HUDEP-2 (cell line): ENCODE measurements around the gene ST6GALNAC1.

Experiments
- DNase-seq, 76 experiments: peaks; one replicate each; lab custom pipeline; 2025; ENCODE audit not compliant: unreplicated experiment in 76 of 76; lab: John Stamatoyannopoulos, UW

The ST6GALNAC1 gene, protein sequence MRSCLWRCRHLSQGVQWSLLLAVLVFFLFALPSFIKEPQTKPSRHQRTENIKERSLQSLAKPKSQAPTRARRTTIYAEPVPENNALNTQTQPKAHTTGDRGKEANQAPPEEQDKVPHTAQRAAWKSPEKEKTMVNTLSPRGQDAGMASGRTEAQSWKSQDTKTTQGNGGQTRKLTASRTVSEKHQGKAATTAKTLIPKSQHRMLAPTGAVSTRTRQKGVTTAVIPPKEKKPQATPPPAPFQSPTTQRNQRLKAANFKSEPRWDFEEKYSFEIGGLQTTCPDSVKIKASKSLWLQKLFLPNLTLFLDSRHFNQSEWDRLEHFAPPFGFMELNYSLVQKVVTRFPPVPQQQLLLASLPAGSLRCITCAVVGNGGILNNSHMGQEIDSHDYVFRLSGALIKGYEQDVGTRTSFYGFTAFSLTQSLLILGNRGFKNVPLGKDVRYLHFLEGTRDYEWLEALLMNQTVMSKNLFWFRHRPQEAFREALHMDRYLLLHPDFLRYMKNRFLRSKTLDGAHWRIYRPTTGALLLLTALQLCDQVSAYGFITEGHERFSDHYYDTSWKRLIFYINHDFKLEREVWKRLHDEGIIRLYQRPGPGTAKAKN

DNA sequence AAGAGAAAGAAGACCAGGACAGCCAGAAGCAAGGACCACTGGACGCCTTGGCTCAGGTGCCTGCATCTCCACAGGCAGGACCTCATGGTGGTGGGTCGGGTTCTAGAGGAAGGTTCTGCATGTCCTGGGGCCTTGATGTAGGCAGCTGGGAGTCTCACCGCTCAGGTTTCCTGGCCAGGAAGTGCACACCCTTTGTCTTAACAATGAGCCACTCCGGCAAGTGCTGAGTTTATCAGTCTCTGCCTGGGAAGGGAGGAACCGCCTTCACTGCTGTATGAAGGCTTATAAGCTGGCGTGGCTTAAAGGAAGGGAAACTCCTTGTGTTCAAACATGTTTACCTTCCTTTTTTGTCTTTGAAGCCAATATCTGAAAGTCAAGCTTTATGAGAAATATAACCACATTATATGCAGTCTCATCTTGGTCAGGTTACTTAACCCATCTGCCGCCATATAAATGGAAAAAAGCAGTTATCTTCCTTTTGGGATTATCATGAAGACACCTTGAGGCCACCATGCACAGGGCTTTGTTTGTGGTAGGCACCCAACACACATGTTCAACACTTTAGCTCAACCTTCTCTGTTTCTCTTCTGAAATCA lies at the start of gene ST6GALNAC1:
Gene ST6GALNAC1, minus strand, starts transcription at position 205 of the 596 bp plus-strand sequence. Its CDS starts 119 bp downstream, at position 86.
- DNase-seq, result peak in 71 of 76 experiments; percentile 15 to 78 (median 59)

DNA sequence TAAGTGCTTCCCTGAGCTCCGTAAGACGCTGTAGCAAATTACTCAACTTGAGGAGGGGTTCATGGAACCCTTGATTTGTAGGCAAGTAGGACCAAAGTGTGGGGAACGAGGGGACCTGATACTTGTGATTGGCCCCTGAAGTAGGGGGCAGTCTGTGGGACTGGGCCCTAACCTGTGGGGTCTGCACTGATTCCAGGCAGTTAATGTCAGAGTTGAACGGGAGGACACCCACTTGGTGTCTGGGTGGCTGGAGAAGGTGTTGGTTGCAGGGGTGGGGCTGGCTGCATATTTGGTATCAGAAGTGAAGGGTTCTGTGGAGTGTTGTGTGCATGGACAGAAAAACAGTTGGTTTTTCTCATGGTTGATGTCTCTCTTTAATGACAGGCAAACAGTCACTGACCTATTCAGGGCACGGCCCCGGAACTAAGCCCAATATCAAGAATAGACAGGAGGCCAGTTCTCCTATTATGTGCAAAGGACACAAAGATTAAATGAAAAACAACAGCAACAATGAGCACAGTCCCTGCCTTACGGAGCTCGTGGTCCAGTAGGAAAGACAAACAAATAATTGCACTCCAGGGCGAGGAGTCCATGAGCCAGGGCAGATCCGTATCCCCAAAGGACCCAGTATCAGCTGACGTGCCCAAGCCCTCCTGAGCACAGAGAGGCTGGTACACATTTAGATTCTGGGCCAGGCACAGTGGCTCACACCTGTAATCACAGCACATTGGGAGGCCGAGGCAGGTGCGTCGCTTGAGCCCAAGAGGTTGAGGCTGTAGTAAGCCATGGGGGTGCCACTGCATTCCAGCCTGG lies 48.0 kb upstream of the ST6GALNAC1 start:
- no peak for DNase-seq

DNA sequence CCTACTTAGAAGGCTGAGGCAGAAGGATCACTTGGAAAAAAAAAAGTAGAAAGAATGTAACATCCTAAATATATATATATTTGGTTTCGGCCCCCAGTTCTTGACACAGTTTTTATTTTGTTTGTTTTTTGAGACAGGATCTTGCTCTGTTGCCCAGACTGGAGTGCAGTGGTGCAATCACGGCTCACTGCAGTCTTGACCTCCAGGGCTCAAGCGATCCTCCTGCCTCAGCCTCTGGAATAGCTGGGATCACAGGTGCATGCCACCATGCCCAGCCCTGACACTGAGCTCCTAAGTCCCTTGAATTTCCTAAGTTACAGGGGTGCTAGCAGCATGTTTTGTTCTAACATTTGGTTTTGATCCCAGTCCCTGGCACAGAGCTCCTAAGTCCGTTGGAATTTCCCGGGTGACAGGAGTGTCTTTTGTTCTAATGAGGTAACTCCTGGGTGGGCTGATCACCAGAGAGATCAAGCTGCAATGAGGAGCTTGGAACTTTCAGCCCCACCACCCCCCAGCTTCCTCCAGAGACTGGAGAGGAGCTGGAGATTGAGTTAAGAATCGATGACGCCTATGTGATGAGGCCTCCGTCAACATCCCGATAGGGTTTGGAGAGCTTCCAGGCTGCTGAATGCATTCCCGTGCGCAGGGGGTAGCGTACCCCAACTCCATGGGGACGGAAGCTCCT lies 47.2 kb upstream of the ST6GALNAC1 start:
- no peak for DNase-seq

DNA sequence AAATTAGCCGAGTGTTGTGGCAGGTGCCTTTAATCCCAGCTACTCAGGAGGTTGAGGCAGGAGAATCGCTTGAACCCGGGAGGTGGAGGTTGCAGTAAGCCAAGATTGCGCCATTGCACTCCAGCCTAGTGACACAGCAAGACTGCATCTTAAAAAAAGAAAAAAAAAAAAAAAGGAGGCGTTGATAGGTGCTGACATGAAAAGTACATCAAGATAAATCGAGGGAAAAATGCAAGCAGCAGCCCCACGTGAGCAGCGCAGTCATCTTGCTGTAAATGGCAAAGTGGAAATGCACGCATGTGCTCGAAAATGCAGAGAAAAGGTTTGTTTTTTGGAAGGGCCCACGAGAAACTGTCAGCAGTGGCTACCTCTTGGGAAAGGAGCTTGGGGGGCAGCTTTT lies 46.3 kb upstream of the ST6GALNAC1 start:
- DNase-seq, result no peak

DNA sequence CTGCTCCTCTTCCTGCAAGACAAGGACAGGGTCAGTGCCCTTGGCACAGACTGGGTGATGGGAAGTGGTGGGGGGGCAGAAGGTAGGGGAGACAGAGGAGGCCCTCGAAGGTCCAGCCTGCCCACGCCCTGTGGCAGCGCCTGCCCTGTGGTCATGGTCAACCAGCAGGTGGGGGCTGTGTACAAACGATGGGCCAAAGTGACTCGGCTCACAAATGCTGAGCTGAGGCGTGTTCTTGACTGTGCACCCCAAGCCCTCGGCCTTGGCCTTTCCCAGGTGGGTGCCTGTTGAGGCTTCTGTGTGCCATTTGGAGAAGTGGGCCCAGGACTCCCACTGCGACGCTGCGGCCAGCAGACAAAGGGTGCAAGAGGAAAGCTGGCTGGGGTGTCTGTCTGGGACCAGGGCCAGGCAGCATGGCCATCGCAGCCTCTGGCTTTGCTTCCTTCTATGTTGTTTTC lies 44.6 kb upstream of the ST6GALNAC1 start:
- DNase-seq, result no peak

DNA sequence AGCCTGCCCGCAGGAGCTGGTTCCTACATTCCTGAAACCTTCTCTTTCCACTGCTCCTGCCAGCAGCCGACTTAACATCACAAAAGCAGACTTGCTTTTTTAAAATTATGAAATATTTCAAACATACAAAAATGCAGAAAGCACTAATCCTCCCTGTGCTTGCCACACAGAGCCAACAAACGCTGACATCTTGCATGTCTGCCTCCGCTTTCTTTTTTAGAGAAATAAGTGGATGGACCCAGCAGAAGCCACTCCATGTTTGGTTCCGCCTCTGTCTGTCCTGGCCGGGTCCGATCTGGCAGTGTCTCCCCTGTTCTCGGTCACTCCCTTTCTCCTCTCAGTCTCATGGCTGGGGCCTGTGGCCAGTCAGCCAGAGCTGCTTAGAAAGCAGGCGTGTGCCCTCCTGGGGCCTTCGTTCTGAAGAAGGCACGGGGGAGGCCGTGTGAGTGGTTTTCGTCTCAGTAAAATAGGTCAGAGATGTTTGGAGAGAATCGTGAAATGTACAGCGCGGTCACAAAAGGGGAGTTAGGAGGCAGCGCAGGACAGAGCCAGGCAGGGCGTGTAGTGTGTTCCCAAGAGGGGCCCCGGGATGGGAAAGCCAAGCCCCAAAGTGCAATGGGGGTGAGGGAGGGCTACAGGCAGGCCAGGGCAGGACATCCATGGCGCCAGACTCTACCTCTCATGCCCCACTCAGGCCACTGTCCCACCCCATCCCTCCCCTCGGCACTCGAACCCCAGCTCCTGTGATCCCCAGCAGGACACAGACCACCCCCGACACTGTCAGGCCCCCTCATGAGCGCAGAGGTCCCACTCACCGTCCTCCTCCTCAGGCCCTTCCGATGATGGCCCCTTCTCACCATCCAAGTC lies 44.0 kb upstream of the ST6GALNAC1 start:
- no peak for DNase-seq

DNA sequence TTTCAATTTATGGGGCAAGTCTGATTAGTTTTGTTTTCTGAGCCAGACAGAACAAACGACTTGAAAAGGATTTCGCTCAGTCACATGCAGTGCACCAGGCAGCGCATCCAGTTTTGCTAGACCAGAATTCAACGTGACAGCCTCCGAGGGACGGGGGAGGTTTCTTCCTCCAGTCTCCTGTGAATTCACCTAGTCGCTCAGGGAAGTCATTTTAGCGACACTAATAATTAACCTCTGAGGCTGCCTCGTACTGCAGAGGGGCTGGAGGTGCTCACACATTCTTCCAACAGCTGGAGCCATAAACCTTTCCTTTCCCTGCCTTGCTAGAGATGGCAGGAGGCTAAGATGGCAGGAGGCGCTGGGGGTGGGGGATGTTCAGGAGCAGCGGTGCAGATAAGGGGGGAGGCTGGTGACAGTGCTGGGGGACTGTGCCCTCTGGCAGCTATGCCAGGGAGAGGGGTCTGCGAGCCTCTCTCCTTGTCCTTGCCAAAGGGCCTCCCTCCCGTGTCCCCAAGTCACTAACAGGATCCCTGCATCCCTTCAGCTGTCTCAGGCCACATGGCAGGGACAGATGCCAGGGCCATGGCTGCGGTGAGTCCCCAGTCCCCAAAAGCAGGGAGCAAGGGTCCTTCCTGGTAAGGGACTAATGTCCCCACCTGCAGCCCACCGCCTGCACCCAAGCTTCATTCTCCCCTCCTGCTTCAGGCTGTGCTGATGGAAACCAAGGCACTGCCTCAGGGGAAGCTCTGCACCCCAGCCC lies 43.2 kb upstream of the ST6GALNAC1 start:
- DNase-seq, result no peak

DNA sequence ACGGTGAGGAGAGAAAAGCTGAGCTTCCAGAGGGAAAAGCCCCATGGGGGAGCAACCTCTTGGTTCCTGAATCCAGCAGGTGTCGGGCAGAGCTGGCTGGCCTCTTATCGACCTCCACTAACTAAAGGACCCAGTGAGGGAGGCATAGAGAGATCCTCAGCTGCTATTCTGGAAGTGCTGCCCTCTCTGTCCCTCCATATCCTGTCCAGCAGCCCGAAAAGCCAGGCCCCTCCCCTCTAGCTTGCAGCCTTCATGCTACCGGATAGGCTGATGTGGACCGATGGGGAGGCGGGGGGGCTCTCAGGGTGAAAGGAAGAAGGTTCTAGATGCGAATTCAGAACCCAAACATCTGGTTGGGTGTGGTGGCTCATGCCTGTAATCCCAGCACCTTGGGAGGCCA lies 42.3 kb upstream of the ST6GALNAC1 start:
- no peak for DNase-seq

DNA sequence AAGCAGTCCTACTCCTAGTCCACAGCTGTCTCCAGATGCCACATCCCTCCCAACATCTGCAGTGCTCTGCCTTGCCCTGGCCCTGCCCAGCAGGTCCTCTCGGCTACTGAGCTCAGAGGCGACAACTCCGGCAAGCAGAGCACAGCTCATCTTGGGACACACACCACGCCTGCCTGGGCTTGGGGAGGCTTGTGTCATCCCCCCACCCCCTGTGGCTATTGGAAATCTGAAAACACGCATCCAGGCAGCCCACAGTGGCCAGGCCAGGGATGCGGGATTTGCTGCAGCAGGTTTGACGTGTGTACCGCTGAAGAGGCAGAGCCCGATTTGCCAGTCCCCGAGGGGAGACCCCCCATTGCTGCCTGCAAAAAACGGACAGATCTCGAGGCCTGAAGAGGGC lies 41.8 kb upstream of the ST6GALNAC1 start:
- no peak for DNase-seq

DNA sequence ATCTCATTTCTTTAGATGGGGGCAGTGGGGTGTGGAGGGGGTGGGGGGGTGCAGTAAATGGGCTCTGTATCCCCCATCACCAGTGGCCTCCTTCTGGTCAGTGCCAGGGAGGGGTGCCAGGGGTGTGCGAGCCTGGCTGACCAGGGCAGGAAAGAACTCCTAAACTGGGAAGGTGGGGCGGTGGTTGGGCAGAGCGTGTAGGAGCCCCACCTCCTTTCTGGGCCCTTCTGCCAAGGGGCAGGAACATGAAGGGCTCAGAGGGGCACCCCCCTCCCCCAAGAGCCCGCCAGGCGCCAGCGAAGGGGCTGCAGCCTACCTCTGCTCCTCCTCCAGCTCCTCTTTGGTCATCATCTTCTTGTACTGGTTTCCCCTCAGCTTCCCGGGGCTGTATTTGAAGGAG lies 41.2 kb upstream of the ST6GALNAC1 start:
- no peak for DNase-seq

DNA sequence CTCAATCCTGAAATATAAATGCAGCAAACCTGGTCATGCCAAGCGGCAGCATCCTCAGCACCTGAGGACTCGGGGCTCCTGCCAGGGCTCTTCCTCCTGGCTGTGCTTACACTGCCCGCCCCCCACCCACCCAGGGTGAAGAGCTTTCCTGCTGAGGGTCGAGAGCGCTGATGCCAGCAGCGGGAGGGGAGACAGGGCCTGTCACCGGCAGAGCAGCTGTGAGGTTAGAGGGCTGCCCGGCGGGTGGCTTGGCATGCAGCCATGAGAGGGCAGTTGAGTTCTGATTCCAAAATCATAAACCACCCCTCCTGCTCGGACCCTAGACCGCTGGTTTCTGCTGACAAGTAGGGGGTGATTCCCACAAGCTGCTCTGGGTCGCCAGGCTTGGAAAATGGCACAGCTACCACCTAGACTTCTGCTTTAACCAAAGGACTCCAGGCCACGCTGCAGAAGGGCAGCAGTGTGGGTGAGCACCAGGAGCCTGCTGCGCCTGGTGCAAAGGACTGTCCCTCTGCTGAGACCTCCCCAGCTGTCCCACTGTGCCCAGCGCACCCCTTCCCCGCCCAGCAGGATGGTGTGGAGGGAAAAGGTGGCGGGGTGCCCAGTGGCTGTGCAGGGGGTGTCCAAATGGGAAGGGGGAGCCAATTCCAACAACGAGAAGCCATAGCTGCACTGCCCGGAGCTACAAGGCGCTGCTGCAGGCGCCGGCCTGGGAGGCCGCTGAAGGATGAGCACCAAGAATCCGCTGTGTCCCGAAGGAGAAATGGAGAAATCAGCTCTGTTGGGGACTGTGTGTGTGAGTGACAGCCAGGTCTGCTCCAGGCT lies 40.6 kb upstream of the ST6GALNAC1 start:
- DNase-seq, result no peak

DNA sequence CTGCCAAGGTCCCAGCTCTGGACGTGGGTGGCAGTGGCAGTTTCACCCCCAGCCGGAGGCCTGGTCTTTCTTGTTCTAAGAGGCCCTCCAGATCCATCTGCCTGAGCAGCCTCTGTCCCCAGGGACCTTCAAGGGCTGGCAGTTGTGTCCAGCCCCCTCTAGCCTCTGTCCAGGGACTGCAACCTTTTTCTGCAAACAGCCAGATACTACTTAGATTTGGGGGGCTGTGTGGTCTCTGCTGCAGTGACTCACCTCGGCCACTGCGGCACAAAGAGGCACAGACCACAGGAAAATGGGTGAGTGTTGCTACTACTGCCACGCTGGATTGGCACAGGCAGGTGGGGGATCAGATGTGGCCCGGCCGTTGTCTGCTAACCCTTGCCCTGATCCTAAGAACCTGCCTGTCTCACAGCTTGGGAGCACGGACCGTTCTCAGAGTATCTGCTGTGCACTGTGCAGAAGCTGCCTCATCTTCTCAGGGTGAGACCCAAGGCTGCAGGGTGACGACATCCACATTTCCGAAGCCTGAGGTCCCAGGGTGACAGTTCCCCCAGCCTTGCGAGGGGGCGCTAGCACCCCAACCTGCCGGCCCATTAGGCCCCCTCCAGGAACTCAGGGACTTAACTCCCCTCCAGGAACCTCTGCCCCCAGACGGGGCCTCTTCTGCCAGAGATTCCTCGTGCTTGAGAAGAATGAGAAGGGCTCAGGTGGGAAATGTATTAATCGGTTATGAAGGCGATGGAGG lies 39.6 kb upstream of the ST6GALNAC1 start:
- DNase-seq, result no peak

DNA sequence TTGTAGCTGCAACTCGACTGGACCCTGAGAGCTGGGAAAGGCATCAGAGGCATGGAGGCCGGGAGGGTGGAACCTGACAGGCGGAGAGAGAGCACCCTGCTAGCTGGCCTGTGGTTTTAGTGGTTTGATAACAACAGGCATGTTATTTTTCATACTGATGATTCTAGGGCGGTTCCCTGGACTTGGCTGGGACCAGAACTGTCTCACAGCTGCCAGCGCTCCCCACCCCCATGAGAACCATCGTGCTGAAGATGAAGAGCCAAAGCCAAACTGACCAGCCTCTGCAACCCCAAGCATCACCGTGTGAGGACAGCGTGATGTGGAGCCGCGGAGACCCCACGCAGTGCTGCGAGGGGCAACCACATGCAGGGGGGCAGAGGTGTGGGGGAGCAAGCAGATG lies 38.7 kb upstream of the ST6GALNAC1 start:
- peak in 73 of 76 experiments; percentile 22 to 92 (median 74) for DNase-seq

DNA sequence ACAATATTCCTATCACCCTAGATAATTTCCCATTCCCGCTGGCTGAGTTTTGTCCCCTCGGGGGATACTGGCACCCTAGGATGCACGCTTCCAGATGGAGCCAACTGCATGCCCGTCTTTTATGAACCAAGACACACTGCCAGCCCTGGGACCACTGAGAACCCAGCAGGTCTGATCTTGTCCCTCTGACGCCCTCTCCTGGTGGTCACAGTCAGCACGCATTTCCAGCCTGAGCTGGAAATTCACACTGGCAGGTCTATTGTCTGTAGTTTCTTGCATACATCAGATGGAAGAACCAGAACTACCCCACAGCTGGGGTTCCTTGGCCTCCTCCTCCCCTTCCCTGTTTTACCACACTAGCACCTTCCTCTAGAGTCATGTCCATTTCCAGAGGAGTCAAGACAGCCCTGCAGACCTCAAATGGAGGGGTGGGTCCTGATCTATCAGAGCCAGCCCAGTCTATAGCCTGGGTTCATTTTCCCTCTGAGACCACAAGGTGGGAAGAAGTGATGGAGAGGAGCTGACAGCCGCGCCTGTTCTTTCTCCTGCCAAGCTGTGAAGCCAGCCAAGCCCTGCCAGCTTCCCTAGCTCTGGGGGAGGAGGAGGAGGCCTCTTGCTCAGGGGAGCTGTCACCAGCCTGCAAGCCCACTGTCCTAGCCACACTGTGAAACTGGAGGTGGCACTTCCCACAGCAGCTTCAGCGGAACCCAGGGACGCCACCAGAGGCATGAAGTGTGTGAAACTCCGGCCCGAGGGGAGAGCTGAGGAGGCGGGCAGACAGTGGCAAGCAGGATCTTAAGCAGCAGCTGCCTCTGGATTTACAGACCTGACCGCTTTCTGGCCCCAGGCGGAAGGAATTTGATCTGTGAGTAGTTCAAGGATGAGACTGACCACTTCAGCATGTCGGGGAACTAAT lies 37.9 kb upstream of the ST6GALNAC1 start:
- DNase-seq, result peak in 68 of 76 experiments; percentile 12 to 87 (median 64)

DNA sequence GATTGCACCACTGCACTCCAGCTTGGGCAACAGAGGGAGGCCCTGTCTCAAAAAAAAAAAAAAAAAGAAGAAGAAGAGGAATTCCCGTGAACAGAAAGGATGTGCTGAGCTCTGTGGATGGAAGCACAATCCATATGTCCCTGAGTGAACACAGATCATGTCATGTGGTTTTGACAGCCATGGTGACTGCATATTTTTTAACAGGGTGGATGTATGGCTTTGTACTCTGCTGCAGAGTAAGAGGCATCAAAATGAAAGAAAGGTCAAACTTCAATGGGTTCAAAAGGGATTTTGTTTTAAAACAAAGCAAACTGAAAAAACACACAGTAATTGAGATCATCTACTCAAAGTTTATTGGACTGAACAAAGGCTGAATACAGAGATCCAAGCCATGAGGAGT lies 35.7 kb upstream of the ST6GALNAC1 start:
- DNase-seq, result no peak

DNA sequence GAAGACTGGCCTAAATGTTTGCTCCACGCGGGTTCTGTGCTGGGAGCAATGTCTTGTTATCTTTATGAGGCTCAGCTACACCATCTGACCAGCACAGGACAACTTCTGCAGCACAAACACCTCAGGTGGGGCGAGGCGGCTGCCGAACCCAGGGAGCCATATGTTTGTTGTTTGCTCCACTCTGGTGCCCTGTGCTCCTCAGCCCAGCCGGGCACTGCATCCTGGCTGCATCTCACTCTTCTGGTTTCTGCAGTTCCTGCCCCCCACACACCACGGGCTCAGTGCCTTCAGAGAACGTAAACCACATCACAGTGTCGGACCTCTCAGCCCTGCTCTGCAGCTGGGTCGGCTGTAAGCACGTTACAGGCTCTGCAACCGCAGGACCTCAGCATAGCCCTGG lies 34.8 kb upstream of the ST6GALNAC1 start:
- no peak for DNase-seq
